ENCODE measurements around the gene FOXN3. TPM values are rescaled to one million over a fixed set of nuclear protein-coding genes. Genes with fewer than 3 reads are reported as not detected.

The FOXN3 gene
- total RNA-seq, 4 donors from 2014 or later: 129 to 213 (median 163) TPM

DNA sequence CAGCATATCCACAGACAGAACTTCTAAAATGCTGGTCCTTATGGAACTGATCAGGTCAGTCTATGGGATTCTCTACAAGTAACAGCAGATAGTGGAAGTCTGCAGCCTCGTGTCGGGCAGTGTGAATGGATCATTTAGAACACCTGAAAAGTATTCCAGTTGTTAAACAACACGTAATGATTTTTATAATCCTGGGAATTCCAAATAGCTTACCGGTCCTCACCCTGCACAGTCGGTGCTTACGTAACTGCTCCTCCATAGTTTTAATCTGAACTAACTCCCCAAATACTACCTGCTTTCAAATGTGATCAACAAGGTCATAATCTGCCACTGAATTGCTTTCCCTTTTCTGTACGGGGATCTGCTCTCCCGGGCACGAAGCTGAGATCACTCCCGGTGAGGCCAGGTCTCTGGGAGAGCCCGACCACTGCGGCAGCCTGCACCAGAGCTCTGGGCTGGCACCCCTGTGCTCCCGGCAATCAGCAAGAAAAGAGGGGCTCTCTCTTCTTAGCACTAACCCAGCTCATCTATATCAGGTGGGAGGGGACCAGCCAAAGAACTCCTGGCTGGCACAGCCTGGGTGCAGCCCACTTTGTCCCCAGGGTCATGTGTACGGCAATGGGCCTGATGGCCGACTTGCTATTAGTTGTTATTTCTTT is 157.0 kb downstream of the FOXN3 start:
- DNase-seq: no peak
- H3K36me3 ChIP-seq: peaks cover 0 to 3% (median 0%) of the 10 kb centered on the region in 3 donors
- TF ChIP-seq POLR2A (IDR thresholded peaks at IDR 0.05): no peak
- TF ChIP-seq, protein P1, sequence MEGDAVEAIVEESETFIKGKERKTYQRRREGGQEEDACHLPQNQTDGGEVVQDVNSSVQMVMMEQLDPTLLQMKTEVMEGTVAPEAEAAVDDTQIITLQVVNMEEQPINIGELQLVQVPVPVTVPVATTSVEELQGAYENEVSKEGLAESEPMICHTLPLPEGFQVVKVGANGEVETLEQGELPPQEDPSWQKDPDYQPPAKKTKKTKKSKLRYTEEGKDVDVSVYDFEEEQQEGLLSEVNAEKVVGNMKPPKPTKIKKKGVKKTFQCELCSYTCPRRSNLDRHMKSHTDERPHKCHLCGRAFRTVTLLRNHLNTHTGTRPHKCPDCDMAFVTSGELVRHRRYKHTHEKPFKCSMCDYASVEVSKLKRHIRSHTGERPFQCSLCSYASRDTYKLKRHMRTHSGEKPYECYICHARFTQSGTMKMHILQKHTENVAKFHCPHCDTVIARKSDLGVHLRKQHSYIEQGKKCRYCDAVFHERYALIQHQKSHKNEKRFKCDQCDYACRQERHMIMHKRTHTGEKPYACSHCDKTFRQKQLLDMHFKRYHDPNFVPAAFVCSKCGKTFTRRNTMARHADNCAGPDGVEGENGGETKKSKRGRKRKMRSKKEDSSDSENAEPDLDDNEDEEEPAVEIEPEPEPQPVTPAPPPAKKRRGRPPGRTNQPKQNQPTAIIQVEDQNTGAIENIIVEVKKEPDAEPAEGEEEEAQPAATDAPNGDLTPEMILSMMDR (IDR thresholded peaks at IDR 0.05): no peak

DNA sequence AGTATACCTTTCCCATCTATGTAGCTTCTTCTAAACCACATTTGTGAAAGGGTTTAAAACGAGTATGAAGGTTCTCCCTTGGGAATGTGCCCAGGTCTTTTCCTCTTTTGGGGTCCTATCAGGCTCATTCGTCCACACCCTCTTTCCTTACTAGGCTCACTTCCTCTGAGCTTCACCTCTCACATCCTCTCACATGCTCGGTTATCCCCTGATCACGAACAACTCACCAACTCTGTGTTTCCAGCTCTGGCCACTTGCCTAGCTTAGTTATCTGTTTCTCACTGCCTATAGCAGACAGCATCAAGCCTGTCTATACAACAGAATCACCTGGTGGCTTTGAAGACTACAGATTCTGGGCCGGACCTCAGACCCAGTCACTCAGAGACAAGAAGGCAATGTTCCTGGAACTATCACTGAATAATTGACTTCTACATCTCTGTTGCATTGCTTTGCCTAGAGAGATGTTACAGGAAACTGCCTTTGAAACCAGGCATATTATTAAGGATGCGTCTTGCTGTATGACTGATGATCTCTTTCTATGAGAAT is 158.2 kb downstream of the FOXN3 start:
- Histone ChIP-seq H3K36me3 (peaks cover 0 to 3% (median 0%) of the 10 kb centered on the region in 3 donors), H3K27ac (no peak overlapping the region), H3K4me1 (no peaks in the 10 kb centered on the region), H3K9me3 (no peaks in the 10 kb centered on the region), H3K27me3 (no peaks in the 10 kb centered on the region), H3K4me3 (no peak overlapping the region)
- no peak for DNase-seq
- TF ChIP-seq, protein P1 (IDR thresholded peaks at IDR 0.05): no peak
- no peak for TF ChIP-seq POLR2A (IDR thresholded peaks at IDR 0.05)

More for the DNA sequence above, 157.0 kb downstream of the FOXN3 start:
- no peak overlapping the region for H3K4me3 ChIP-seq
- no peaks in the 10 kb centered on the region for H3K27me3 ChIP-seq
- no peaks in the 10 kb centered on the region for H3K4me1 ChIP-seq
- no peak overlapping the region for H3K27ac ChIP-seq
- H3K9me3 ChIP-seq: no peaks in the 10 kb centered on the region

DNA sequence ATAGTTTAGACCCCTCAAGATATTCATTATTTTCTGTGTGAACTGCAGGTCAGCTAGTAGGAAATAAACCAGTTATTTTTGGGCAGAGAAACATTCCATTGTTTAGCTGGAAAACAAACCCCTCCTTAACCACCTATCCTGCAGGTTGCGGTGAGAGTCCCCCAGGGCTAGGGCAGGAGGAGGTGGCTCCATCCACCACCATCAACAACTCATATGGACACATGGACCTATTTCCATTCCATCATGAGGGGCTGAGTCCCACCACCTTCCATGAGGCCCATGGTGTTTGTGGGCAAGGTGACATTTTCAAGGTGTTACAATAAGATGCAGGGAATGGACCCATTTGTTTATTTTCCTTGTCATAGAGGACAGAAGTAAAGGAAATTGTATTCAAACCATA is 160.1 kb downstream of the FOXN3 start:
- H3K36me3 ChIP-seq: peaks cover 0 to 3% (median 0%) of the 10 kb centered on the region in 3 donors

DNA sequence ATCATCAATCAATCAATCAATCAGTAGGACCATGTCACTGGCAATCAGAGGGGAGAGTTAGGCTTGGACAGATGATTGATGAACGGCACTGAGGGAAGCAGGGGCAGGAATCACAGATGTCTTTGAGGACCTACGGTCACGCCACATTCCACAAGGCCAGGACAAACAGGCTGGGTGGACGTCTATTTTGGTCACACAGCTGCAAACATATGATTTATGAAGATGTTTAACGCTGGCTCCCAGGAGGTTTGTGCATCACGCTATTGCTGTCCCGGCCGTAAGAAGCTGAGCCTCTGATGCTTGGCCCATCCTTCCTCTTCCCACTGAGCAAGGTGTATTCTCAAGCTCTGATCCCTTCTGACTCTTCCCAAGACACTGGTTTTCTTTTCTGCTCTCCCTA is 160.8 kb downstream of the FOXN3 start:
- no peak overlapping the region for H3K4me3 ChIP-seq
- no peaks in the 10 kb centered on the region for H3K27me3 ChIP-seq
- peaks cover 0 to 3% (median 0%) of the 10 kb centered on the region in 3 donors for H3K36me3 ChIP-seq
- no peaks in the 10 kb centered on the region for H3K4me1 ChIP-seq
- DNase-seq: no peak
- no peaks in the 10 kb centered on the region for H3K9me3 ChIP-seq
- TF ChIP-seq POLR2A (IDR thresholded peaks at IDR 0.05): no peak
- TF ChIP-seq, protein P1 (IDR thresholded peaks at IDR 0.05): no peak
- no peak overlapping the region for H3K27ac ChIP-seq

More for the DNA sequence above, 160.1 kb downstream of the FOXN3 start:
- H3K4me3 ChIP-seq: no peak overlapping the region
- H3K27me3 ChIP-seq: no peaks in the 10 kb centered on the region
- TF ChIP-seq, protein P1 (IDR thresholded peaks at IDR 0.05): no peak
- no peaks in the 10 kb centered on the region for H3K4me1 ChIP-seq
- DNase-seq: no peak
- H3K9me3 ChIP-seq: no peaks in the 10 kb centered on the region
- no peak overlapping the region for H3K27ac ChIP-seq

DNA sequence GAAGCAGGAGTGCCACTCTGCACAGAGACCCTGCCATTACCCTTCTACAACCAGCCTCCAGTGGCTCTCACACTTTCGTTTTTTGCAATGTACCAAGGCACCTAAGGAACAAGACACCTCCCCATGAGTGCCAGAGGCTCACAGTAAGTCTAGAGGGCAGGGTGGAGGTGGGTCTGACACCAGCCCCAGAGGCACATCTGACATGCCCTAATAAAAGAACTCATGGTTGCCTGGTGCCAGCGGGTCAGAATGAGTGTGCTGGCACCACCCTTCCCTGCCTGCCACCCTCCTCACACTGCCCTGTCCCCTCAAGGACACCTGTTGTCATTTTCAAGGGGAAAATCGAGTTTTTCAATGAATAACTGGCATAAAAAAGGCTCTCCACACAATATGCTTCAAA is 161.2 kb downstream of the FOXN3 start:
- Histone ChIP-seq H3K36me3 (peaks cover 0 to 3% (median 0%) of the 10 kb centered on the region in 3 donors), H3K27me3 (no peaks in the 10 kb centered on the region), H3K4me3 (no peak overlapping the region), H3K4me1 (no peaks in the 10 kb centered on the region), H3K27ac (no peak overlapping the region), H3K9me3 (no peaks in the 10 kb centered on the region)
- no peak for DNase-seq
- TF ChIP-seq, protein P1 (IDR thresholded peaks at IDR 0.05): no peak
- no peak for TF ChIP-seq POLR2A (IDR thresholded peaks at IDR 0.05)
